ENCODE results near the gene MUC5AC.

DNA sequence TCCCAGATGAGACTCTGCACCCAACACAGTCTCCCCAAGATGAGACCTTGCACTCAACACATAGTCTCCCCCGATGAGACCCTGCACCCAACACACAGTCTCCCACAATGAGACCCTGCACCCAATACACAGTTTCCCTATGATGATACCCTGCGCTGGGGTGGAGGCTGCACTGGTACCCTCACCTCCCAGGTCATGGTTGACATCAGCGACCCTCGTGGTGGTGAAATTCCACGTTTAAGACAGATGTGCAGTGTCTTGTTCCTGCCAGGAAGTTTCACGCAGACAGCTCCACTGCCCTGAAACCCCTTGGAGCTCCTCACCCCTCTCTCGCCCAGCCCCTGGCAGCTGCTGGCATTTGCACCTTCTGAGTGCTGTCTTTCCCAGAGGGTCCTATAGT, 9.5 kb downstream of the MUC5AC start:
- TF ChIP-seq, protein P1, sequence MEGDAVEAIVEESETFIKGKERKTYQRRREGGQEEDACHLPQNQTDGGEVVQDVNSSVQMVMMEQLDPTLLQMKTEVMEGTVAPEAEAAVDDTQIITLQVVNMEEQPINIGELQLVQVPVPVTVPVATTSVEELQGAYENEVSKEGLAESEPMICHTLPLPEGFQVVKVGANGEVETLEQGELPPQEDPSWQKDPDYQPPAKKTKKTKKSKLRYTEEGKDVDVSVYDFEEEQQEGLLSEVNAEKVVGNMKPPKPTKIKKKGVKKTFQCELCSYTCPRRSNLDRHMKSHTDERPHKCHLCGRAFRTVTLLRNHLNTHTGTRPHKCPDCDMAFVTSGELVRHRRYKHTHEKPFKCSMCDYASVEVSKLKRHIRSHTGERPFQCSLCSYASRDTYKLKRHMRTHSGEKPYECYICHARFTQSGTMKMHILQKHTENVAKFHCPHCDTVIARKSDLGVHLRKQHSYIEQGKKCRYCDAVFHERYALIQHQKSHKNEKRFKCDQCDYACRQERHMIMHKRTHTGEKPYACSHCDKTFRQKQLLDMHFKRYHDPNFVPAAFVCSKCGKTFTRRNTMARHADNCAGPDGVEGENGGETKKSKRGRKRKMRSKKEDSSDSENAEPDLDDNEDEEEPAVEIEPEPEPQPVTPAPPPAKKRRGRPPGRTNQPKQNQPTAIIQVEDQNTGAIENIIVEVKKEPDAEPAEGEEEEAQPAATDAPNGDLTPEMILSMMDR (conservative IDR thresholded peaks at IDR 0.05 in 1 of 2, IDR thresholded peaks at IDR 0.05 in 1 of 2; ENCODE audit: low read depth in 1 of 2, low read length in 2 of 2), result no peak
- TF ChIP-seq EZH2 (IDR thresholded peaks at IDR 0.05; ENCODE audit: low read length, missing control alignments), result no peak
